Occipital lobe (tissue), 2 donors: ENCODE measurements around the gene MS4A10. TPM values are rescaled to one million over a fixed set of nuclear protein-coding genes. Genes with fewer than 3 reads are reported as not detected.
"Not testable (repeated sequence)": the region's sequence is repeated elsewhere in the genome, so short reads cannot be mapped to it uniquely, and the experiment has no call there.

ENCODE experiments used
- DNase-seq: peaks from one replicate; lab custom pipeline; 2025; lab: John Stamatoyannopoulos, UW
- total RNA-seq: library from RNA; depleted of rRNA; stranded (reverse); fragments of >200 nt; gene quantifications from one replicate; pipeline ENCODE4 v1.2.3, GENCODE V29; 2014

Gene MS4A10
- total RNA-seq, 1 donor from 2014 or later = not detected

DNA sequence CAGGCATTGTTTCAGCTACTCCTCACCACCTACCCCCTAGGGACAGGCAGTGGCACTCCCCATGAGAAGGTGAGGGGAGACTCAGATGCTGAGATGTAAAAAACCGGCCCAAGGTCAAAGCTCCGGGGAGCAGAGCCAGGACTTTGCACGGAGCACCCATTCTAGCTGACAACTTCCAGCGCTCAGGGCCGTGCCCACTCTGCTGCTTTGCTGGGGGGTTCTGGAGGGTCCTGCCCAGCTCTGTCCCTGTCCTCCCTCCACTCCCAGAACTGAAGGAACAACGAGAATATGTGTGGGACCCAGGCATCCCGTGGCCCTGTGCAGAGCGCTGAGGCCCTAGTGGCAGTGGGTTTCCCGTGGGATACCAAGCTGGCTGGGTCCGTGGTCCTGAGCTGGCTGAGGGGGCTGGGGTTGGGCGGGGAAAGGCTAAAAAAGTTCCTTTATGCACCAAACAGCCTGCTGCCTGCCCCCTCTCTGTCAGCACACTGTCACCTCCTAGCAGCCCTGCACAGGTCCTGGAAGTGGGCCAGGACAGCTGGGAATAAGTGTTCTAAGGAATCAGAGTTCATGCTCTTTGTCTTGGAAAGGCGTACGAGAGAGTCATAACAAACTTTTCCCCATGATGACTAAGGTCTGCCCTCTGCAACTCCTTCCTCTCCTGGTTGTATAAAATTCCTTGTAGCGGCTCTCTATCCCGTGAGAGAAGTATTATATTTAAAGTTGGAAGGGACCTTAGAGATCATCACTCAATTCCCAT, 1.9 kb downstream of the MS4A10 start:
- DNase-seq = no peak

DNA sequence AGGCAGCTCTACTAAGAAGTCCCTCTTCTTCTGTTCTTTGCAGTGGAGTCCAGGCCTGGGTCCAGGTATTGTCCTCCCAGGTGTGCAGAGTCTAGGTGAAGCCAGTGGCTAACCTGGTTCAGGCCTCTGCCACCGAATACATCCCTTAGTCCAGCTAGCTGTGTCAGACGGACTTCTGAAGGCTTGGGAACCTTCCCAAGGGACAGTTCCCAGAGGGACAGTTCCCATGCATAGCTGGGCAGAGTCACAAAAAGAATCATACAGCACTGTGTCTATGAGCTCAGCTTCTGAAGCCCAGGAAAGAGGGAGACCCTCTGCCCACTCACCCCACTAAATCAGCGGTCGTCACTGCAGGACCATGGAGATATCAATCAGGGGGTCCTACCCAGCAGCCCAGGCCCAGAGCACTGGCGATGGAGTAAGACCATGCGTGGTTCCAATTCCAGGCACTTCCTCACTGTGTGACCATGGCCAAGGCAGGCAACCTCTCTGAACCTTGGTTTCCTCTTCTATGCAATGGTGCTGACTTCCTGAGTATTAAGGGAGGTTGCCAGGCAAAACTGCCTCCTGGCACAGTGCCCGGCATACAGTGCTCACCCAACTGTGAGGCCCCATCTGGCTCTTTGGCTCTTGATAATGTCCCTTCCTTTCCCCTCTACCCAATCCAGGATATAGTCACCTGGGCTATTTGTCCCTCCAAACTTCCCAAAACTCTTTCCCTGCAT, 3.4 kb downstream of the MS4A10 start:
- DNase-seq = no peak

DNA sequence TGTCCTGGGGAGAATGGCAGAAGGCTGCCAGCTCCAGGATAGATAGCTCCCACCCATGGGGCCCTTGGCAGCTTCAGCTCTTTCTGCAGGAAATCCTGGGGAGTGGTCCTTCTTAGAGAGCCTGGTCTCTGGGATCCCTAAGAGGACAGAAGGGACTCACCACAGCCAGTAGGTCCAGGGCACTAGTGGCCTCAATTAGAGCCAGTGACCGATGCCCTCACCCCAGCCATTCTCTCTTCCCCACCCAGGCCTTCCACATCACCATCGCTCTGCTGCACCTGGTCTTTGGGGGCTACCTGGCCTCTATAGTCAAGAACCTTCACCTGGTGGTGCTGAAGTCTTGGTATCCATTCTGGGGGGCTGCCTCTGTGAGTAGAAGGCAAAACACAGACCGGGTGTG, 5.6 kb downstream of the MS4A10 start:
- no peak for DNase-seq

DNA sequence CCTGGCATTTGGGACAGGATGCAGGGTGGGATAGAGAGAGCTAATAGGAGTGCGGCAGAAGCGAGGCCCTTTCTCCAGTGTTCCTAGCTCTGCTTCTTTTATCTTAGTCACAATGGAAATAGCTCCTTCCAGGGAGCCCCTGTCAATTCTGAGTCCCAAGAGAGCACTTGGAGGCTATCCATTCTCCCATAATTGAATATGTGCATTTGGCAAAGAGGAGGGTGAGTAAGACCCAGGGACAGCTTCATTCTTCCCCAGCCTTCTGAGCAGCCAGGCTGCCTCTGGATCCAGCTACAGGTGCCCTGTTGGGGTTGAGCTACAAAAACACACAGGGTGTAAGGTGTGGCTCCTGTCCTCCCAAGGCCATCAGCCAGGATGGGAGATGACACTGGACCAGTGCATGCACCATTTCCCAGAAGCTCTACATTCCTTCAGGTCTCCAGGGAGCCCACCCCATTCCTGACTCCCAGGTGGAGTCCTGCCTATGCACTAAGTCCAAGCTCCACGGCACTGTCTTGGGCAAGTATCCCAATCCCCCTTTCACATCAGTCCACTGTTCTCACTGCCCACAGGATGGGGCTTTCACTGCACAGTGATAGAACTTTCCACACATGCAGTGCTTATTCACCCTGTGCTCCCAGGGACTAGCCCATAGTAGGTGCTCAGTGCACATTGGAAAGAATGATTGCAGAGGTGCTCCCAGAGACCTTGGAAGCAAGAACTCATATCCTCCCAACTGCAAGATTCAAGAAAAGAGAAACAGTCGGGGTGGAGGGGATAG, 6.2 kb downstream of the MS4A10 start:
- DNase-seq = no peak

DNA sequence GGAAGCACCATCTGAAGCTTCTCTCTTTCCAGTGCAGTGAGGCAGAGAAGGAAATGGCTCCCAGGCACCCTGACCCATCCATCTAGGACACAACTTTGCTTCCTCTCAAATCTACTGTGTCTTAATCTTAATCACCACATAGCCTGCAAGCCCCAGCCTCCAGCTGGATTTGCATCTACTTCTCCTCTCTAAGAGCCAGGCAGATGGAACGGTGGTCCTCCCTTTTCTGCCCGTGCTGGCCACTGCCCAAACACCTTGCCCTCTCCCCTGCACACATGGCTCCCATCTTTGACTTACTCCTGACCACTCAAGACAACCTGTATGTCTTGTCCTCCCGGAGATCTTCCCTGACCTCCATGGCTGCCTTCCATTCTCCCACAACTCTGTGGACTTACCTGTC, 7.4 kb downstream of the MS4A10 start:
- DNase-seq = no peak

DNA sequence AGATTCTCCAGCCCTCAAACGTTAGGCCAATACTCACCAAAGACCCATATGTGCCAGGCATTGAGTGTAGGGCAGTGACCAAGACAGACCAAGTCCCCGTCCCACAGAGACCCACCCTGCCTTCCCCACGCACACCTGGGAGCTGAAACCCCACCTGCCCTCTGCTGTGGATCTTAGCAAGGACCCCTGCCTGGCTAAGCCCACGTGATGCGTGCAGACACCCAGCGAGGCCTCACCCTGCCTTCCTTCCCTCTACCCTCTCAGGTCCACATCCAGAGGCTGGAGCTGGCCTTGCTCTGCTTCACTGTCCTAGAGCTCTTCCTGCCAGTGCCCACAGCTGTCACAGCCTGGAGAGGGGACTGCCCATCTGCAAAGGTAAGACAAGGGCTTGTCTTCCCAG, 10.2 kb downstream of the MS4A10 start:
- DNase-seq = no peak

DNA sequence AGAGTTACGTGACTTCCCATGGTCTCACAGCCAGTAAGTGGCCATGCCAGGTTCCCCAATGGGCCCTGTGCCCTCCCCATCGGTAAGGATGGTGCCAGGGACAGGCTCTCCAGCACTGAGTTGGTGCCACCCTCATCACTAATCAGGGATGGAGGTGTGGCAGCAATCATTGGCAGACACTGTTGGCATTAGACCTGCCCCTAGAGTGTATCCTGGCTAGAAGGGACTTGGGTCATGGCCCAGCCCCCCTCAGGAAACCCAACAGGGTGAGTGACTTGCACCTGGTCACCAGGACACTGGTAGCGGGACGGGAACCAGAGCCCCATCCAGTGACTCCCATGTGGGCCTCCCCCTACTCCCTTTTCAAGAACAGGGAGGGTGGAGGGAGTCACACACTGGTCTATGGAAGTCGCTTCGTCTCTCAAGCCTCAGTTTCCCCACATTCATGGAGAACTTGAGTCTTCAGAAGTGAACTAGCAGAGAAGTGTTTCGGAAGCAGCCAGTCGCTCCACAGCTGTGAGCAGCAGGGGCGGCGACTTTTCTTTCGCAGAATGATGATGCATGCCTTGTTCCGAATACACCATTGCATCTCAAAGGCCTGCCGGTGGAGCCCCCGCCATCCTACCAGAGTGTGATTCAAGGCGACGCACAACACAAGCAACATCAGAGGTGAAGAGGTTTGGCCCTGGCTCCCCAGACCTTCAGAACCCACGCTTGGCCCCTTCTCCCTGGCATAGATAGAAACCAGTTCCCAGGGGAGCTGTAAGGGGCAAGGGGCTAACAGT, 12.9 kb downstream of the MS4A10 start:
- no peak for DNase-seq

DNA sequence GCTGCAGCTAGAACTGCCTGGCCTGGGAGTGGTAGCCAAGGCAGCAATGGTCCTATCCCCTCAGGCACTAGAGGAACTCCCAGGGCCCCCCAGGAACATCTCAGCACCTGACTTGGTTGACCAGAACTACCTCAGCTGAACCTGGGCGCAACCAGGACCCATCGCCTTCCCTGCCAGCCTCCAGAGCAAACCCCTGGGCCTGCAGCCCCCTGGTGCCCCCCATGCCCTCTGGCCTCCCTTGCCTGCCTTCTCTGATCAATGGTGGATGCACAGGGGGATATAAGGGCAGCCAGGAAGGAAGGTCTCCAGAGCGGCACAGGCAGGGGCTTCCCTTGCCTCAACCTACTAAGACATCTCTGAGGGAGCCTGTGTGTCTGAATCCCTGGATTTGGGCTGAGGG, 13.5 kb downstream of the MS4A10 start:
- DNase-seq = no peak

DNA sequence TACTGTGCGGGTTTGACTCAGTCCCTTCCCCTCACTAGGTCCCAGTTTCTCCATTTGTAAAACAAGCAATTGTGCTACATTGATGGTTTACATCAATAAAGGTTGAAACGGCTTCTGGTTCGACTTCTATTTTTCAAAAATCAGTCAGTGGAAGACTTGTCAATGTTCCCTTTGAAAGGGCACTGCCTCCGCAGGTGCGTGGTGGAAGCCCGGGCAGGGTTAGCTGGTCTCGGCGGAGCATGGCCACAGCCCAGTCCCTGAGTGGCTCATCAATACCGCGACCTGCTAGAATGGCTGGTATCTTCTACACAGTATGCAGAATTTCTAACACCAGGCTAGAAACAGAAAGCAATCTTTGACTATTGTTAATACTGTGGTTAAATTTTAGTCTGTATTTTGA, 16.1 kb downstream of the MS4A10 start:
- no peak for DNase-seq

DNA sequence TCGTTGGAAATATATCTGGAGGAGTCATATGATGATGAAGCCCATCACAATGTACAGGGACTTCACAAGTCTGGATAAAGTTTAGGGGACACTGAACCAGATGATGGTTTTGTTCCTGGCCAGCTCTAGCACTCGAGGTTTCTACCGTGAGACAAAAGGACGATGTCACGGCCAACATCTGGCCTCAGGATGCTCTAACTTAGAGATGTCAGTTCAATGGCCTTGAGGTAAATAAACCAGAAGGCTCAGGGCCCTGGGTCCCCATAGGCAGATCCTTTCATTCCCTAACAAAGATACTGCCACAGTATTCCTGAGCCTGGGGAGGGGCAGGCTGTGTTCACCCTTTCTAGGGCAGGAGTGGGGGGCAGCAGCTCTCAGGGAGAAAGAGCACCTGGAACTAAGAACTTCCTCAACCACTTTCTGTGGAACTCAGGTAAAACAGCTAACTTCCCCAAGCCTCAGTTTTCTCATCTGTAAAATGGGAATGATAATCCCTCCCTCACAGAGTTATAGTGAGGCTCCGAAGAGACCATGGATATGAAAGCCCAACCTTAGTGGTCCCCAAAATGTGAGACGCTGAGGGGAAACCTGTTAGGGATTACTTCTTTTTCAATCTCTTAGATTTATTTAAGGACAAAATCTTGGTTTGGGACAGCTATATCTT, 18.3 kb downstream of the MS4A10 start:
- no peak for DNase-seq

DNA sequence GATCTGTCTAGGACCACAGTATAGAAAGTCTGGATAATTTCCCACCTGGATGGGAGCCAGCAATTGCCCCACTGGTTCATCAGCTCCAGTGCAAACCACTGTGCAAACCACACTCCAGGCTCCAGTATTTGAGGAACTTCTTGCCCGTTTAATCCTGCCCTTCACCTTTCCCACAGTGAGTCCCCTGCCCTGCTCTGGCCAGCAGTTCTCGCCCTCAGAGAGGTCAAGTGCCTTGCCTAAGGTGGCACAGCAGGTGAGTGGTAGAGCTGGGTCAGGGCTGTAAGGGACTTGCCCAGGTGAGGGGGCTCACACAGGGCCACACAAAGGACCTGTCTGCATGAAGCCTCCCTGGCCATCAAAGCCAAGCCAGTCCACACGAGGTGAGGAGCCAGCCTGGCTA, 24.1 kb downstream of the MS4A10 start:
- no peak for DNase-seq

DNA sequence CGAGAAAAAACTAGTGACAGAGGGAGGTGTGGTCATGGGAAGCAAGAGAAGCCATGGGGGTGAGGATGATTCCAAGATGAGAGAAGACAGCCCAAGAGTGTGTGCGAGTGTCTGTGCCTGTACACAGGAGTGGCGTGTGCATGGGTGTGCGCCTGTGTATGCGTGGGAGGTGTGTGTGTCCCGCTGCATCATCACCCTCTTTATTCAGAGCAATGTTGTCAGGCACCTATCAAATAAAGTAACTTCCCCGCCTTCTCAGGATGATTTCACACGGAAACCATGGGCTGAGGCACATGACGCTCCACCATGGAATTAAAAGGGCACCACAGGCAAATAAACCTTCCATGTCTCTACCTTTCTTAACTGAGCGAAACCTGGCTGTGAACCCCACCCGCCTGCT, 24.6 kb downstream of the MS4A10 start:
- peak; percentile 5 for DNase-seq

DNA sequence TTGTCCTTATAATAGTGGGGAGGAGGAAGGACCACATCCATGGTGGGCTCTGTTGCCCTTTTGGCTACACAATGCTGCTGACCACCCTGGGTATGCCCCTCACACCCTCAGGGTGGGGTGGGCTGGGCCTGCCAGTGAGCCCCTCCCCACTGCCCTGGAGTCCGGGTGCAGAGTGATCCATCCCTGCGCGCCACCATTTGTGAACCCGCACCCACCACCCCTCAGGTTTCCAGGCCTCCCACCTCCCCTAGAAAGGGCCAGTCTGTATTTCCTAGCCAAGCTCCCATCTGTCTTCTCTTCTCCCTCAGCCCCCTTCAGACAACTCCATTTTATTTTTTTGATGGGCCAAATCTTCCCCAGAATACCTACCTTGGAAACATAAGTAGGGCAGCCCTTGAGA, 25.0 kb downstream of the MS4A10 start:
- no peak for DNase-seq

DNA sequence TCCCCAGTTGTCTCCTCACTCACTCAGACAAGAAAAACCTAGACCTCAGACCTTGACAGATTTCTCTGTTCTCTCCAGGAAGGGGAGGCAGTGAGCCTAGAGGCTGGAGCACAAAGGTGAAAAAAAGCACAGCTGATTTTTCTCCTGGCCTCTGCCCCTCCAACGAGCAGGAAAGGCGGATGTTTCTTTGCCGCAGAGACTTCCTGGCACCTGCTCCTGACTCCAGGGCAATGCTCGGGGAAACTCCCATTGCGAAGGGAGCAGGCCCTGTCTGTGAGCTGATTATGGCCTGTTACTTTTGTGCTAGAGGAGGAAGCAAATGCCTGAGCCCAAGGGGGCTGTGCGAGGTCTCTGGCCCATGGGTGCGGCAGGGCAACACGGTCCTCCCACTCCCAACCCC, 25.4 kb downstream of the MS4A10 start:
- DNase-seq = no peak

DNA sequence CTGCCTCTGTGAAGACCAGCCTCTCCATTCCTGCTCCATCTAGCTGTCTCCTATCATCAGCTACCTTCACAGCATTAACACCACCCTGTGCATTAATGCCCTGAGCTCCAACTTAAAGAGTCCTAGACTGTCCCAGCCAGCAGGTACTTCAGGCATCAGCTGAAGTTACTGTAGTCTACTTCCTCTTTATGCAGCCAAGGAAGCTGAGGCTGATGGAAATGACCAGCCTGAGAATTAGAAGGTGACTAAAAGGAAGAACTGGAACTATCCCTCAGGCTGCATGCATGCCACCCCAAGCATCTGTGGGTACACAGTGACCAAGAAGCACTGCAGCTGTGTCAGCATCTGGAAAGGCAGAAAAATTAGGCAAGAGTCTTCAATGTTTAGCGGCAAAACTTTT, 28.2 kb downstream of the MS4A10 start:
- no peak for DNase-seq

DNA sequence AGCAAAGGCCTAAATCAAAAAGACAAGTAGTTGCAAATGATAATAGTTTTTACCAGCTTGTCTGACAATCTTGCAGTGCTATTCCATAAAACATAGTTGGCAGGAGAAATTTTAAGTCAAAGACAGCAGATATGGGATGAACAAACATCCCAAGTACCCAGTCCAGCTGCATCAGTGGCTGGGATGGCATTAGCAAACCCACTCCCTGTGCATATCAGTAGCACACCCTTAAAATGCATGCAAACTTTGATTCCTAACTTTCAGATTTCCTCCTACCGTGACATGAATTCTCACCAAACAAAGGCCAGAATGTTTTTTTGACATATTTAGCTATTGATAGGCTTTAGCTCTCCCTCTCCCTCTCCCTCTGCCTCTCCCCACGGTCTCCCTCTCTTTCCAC, 29.0 kb downstream of the MS4A10 start:
- DNase-seq = no peak

DNA sequence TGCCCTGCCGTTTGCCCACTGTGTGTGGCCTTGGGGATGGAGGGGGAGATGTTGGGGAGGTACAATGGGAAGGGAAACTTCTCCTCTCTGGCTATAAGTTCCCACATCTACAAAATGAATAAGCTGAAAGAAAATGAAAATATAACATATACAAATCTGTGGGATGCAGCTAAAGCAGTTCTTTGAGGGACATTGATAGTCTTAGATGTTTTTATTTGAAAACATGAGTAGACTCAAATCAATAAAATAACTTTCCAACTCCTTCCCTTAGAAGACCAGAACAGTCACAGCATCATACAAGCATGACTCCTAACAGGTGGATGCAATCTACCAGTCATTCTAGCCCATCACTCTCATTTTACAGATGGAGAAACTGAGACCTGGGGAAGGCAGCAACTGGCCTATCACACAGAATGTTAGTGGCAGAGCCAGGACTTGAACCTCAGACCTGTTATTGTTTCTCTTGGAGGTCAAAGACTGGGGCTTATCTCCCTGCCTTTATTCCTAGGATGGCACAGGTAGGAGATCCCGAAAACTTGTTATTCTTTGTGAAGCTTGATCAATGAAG, 31.5 kb downstream of the MS4A10 start:
- no peak for DNase-seq

DNA sequence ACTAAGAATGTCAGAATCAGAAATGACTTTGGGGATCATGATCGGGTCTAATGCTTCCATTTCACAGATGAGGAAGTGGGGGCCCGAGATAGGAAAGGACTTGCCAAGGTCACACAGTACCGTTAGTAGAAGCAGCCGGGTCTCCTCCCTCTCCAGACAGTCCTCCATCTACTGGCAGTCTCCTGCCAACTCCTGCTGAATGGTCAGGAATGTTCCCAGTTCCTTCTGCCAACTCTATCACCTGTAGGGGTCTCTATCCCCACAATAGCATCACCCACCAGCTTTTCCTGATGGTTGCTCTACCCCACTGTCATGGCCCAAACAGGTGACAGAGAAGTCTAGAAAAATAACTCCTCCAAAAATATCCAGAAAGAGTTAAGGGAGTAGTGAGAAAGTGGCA, 32.9 kb downstream of the MS4A10 start:
- DNase-seq = no peak

DNA sequence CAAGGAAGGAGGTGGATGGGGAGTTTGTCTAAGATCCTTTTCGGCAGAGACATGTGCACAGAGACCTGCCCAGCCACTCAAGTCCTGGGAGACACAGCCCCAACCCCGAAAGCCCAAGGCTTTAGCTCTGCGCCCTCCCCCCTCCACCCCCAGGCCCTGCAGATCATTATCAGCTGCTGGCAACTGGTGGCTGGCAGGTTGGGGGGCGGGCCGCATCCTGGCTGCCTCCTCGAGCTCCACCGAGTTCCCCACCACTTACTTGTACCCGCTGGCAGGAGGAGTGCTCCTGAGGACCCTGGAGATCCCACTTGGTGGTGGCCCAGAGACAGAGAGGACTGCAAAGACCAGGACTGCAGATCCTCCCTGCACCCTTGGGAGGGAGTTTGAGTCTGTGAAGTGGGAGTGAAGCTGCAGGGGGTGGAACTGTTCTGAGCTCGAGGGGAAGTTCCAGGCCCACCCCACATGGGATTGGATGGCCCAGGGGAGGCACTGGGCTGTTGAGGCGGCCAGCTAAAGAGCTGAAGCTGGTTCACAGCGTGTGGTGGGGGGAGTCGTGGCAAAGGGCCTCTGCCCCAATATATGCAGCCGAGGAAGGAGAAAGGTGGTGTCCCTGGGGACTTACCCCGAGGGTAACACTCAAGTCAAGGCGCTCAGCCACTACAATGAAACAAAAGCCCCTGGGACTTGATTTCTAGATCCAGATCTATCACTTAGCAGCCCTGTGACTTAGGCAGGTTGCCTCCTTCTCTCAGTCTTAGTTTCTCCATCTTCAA, 36.9 kb downstream of the MS4A10 start:
- no peak for DNase-seq

DNA sequence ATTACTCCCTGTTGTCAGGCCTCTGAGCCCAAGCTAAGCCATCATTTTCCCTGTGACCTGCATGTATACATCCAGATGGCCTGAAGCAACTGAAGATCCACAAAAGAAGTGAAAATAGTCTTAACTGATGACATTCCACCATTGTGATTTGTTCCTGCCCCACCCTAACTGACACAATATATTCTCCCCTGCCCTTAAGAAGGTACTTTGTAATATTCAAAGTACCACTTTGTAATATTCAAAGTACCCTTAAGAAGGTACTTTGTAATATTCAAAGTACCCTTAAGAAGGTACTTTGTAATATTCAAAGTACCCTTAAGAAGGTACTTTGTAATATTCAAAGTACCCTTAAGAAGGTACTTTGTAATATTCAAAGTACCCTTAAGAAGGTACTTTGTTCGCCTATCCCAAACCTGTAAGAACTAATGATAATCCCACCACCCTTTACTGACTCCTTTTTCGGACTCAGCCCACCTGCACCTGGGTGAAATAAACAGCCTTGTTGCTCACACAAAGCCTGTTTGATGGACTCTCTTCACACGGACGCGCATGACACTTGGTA, 38.7 kb downstream of the MS4A10 start:
- DNase-seq = not testable (repeated sequence)
